GM18507 (cell line): ENCODE measurements around the gene MUCL3.
"Not testable (repeated sequence)": the region's sequence is repeated elsewhere in the genome, so short reads cannot be mapped to it uniquely, and the experiment has no call there.

Source experiments
- DNase-seq: peaks from one replicate; pipeline ENCODE4 v3.0.0; 2011; ENCODE audit warnings: low read depth; ENCODE audit not compliant: insufficient read length; ENCODE audit errors: extremely low spot score
- FAIRE-seq: peaks from 2 replicates; lab custom pipeline; 2011; peaks lifted over from hg19 to GRCh38; lab: Jason Lieb, UNC

The MUCL3 gene

GRCh38 chr6:30940361-30940986, at the start of gene MUCL3:
Gene MUCL3, plus strand, starts transcription at chr6:30940973. Its CDS starts 27 bp downstream, at chr6:30941000.
- DNase-seq = no peak
- no peak for FAIRE-seq

GRCh38 chr6:30891450-30891723, 49.4 kb upstream of the MUCL3 start:
- DNase-seq = no peak
- FAIRE-seq = no peak

GRCh38 chr6:30891816-30892538, 48.8 kb upstream of the MUCL3 start:
- FAIRE-seq (no peak), DNase-seq (no peak)

GRCh38 chr6:30893001-30893591, 47.7 kb upstream of the MUCL3 start:
- FAIRE-seq (no peak), DNase-seq (no peak)

- DNase-seq = no peak
- no peak for FAIRE-seq
These were observed 47.1 kb upstream of the MUCL3 start for GRCh38 chr6:30893666-30894065.

GRCh38 chr6:30894381-30894780, 46.4 kb upstream of the MUCL3 start:
- no peak for FAIRE-seq
- no peak for DNase-seq

- DNase-seq (no peak), FAIRE-seq (no peak)
These were observed 45.8 kb upstream of the MUCL3 start for GRCh38 chr6:30894935-30895334.

- DNase-seq = no peak
- FAIRE-seq = no peak
These were observed 45.4 kb upstream of the MUCL3 start for GRCh38 chr6:30895343-30895742.

GRCh38 chr6:30896541-30896940, 44.2 kb upstream of the MUCL3 start:
- DNase-seq = no peak
- FAIRE-seq = no peak

- FAIRE-seq = no peak
- DNase-seq = no peak
These were observed 42.9 kb upstream of the MUCL3 start for GRCh38 chr6:30897882-30898281.

- DNase-seq (no peak), FAIRE-seq (no peak)
These were observed 41.9 kb upstream of the MUCL3 start for GRCh38 chr6:30898750-30899360.

- FAIRE-seq = no peak
These were observed 39.8 kb upstream of the MUCL3 start for GRCh38 chr6:30900863-30901417.

GRCh38 chr6:30901436-30901835, 39.3 kb upstream of the MUCL3 start:
- FAIRE-seq (no peak), DNase-seq (no peak)

More at GRCh38 chr6:30900863-30901417, 39.8 kb upstream of the MUCL3 start:
- DNase-seq = no peak

GRCh38 chr6:30902196-30902595, 38.6 kb upstream of the MUCL3 start:
- FAIRE-seq, DNase-seq: not testable (repeated sequence)

- DNase-seq = no peak
- no peak for FAIRE-seq
These were observed 38.1 kb upstream of the MUCL3 start for GRCh38 chr6:30902709-30903108.

GRCh38 chr6:30903236-30903635, 37.5 kb upstream of the MUCL3 start:
- FAIRE-seq (no peak), DNase-seq (no peak)

GRCh38 chr6:30907290-30907757, 33.4 kb upstream of the MUCL3 start:
- DNase-seq, FAIRE-seq: not testable (repeated sequence)

- DNase-seq = peak; percentile 88
- peak; percentile 92 for FAIRE-seq
These were observed 32.8 kb upstream of the MUCL3 start, which contains the start of gene GTF2H4 for GRCh38 chr6:30907758-30908591. Gene GTF2H4, plus strand, starts transcription at chr6:30908207.

GRCh38 chr6:30908700-30909099, 32.1 kb upstream of the MUCL3 start:
- FAIRE-seq (no peak), DNase-seq (no peak)
